Naive thymus-derived CD4-positive, alpha-beta T cell (primary cell): ENCODE data around the gene KSR2. TPM values are rescaled to one million over a fixed set of nuclear protein-coding genes. Genes with fewer than 3 reads are reported as not detected.

Source experiments
- ATAC-seq: fragments of 150-1000 bp; cut with Tn5 transposase; 2 replicates; pipeline ENCODE4 v1.10.0; 2021; ENCODE audit warnings: mild to moderate bottlenecking, moderate library complexity
- CTCF ChIA-PET: fragments of 350-600 bp; sonication (Branson Sonifier 250); formaldehyde crosslinking; loops from one replicate; lab custom pipeline; 2021; ENCODE audit warnings: antibody characterized with exemption; lab: Charles Lee
- POLR2A ChIA-PET: fragments of 350-600 bp; sonication (Branson Sonifier 250); formaldehyde crosslinking; loops from one replicate; lab custom pipeline; 2021; ENCODE audit warnings: antibody characterized with exemption, inconsistent platforms; lab: Charles Lee
- DNase-seq, 9 donors: peaks; one replicate each; pipeline versions ENCODE4 v3.0.0 to v3.0.0-alpha.2; 2020 to 2022; ENCODE audit warnings: mixed read lengths in 1 of 9
- H3K27ac ChIP-seq: one replicate; pipeline ENCODE4 v1.7.0; 2013; ENCODE audit warnings: mild to moderate bottlenecking, low read depth, low read length, moderate library complexity
- H3K27me3 ChIP-seq, 2 donors: one replicate each; pipeline ENCODE4 v1.7.0; 2013; ENCODE audit warnings: low read length in 2 of 2, mild to moderate bottlenecking in 2 of 2, moderate library complexity in 2 of 2; ENCODE audit not compliant: control insufficient read depth in 2 of 2, insufficient read depth in 2 of 2
- H3K36me3 ChIP-seq, 3 experiments: 1 replicate in 2 of 3; 2 replicates in 1 of 3; pipeline ENCODE4 v1.7.0; 2013; ENCODE audit warnings: low read length in 3 of 3, mild to moderate bottlenecking in 3 of 3, moderate library complexity in 1 of 3; ENCODE audit not compliant: insufficient read depth in 3 of 3, control insufficient read depth in 2 of 3
- H3K4me1 ChIP-seq, 2 donors: one replicate each; pipeline ENCODE4 v1.7.0; 2013; ENCODE audit warnings: low read length in 2 of 2, mild to moderate bottlenecking in 2 of 2, moderate library complexity in 1 of 2; ENCODE audit not compliant: control insufficient read depth in 2 of 2, insufficient read depth in 2 of 2
- H3K4me3 ChIP-seq: 2 replicates; pipeline ENCODE4 v1.7.0; 2013; ENCODE audit warnings: mild to moderate bottlenecking, low read length
- H3K9me3 ChIP-seq, 3 experiments: 1 replicate in 2 of 3; 2 replicates in 1 of 3; pipeline ENCODE4 v1.7.0; 2013; ENCODE audit warnings: low read length in 3 of 3; ENCODE audit not compliant: control insufficient read depth in 2 of 3
- H3K27ac Mint-ChIP-seq, 9 donors: one replicate each; pipeline ENCODE4 v1.8.0; 2020 to 2022; ENCODE audit warnings: mixed read lengths in 9 of 9, mild to moderate bottlenecking in 8 of 9, moderate library complexity in 5 of 9, inconsistent platforms in 2 of 9
- H3K27me3 Mint-ChIP-seq, 5 donors: one replicate each; pipeline ENCODE4 v1.8.0; 2021 to 2022; ENCODE audit warnings: mixed read lengths in 5 of 5, mild to moderate bottlenecking in 1 of 5
- H3K36me3 Mint-ChIP-seq, 5 donors: one replicate each; pipeline ENCODE4 v1.8.0; 2020 to 2022; ENCODE audit warnings: mixed read lengths in 5 of 5, mild to moderate bottlenecking in 3 of 5, inconsistent platforms in 1 of 5
- H3K4me1 Mint-ChIP-seq, 7 donors: one replicate each; pipeline ENCODE4 v1.8.0; 2020 to 2022; ENCODE audit warnings: mixed read lengths in 7 of 7, mild to moderate bottlenecking in 3 of 7, inconsistent platforms in 1 of 7
- H3K4me3 Mint-ChIP-seq, 10 donors: one replicate each; pipeline ENCODE4 v1.8.0; 2020 to 2022; ENCODE audit warnings: mild to moderate bottlenecking in 10 of 10, mixed read lengths in 10 of 10, moderate library complexity in 6 of 10, inconsistent platforms in 2 of 10
- H3K9me3 Mint-ChIP-seq, 11 donors: one replicate each; pipeline ENCODE4 v1.8.0; 2020 to 2022; ENCODE audit warnings: mixed read lengths in 11 of 11, mild to moderate bottlenecking in 4 of 11, inconsistent platforms in 1 of 11, moderate library complexity in 1 of 11
- intact Hi-C, 2 donors: fragments of 100-400 bp; cut with micrococcal nuclease; formaldehyde crosslinking; loops; one replicate each; pipeline ENCODE4 v1.15.1; 2023
- polyA plus RNA-seq, 2 donors: library from polyadenylated mRNA; unstranded; fragments of 300-500 nt; fragmentation: Illumina TruSeq; gene quantifications; one replicate each; pipeline ENCODE4 v1.2.3, GENCODE V29; 2021
- total RNA-seq, 6 experiments: library from RNA in 5 of 6; stranded (reverse) in 5 of 6; gene quantifications; 1 replicate in 5 of 6; 2 replicates in 1 of 6; pipeline ENCODE4 v1.2.3 and lab custom pipeline; 2021 to 2026

Gene KSR2
- total and polyA plus RNA-seq, 7 experiments from 2014 or later: 0.03 to 0.07 TPM; not detected in 5

GRCh38 chr12:117820216-117820907, 148.4 kb downstream of the KSR2 start:
- Mint-ChIP-seq H3K4me3 (no peak overlapping the region), H3K27ac (no peak overlapping the region), H3K9me3 (peaks cover 0 to 14% (median 6%) of the 10 kb centered on the region in 11 donors), H3K27me3 (peaks cover 0 to 36% (median 25%) of the 10 kb centered on the region in 5 donors), H3K4me1 (no peaks in the 10 kb centered on the region), H3K36me3 (peaks cover 0 to 7% (median 0%) of the 10 kb centered on the region in 5 donors)
- Histone ChIP-seq H3K9me3 (peaks cover 0 to 7% (median 0%) of the 10 kb centered on the region in 3 experiments), H3K4me3 (no peak overlapping the region), H3K27ac (no peak overlapping the region), H3K27me3 (no peaks in the 10 kb centered on the region), H3K4me1 (no peaks in the 10 kb centered on the region), H3K36me3 (no peaks in the 10 kb centered on the region)
- intact Hi-C loops: no loop called here
- ChIA-PET CTCF (interaction anchor here (0.9 kb wide), 1 partner anchor 55 kb away, joined by 3 read pairs; no protein-coding TSS in a partner anchor), POLR2A (no interaction called here)
- ATAC-seq (no peak), DNase-seq (no peak)

- ChIA-PET CTCF (no interaction called here), POLR2A (no interaction called here)
- intact Hi-C loops: no loop called here
- Mint-ChIP-seq H3K27ac (peak overlapping the region in 1 of 9 donors; percentile 53), H3K4me1 (no peaks in the 10 kb centered on the region), H3K27me3 (peaks cover 0 to 35% (median 25%) of the 10 kb centered on the region in 5 donors), H3K36me3 (peaks cover 0 to 7% (median 0%) of the 10 kb centered on the region in 5 donors), H3K9me3 (peaks cover 0 to 16% (median 5%) of the 10 kb centered on the region in 11 donors), H3K4me3 (no peak overlapping the region)
- peaks cover 0 to 7% (median 0%) of the 10 kb centered on the region in 3 experiments for H3K9me3 ChIP-seq
- no peaks in the 10 kb centered on the region for H3K4me1 ChIP-seq
- no peaks in the 10 kb centered on the region for H3K27me3 ChIP-seq
- H3K27ac ChIP-seq: no peak overlapping the region
- H3K36me3 ChIP-seq: no peaks in the 10 kb centered on the region
- DNase-seq: no peak
- no peak for ATAC-seq
- no peak overlapping the region for H3K4me3 ChIP-seq
Observed at GRCh38 chr12:117819160-117819559, 149.6 kb downstream of the KSR2 start.

GRCh38 chr12:117818400-117818799, 150.4 kb downstream of the KSR2 start:
- H3K9me3 Mint-ChIP-seq: peaks cover 0 to 20% (median 6%) of the 10 kb centered on the region in 11 donors
- DNase-seq: no peak

GRCh38 chr12:117809509-117809908, 159.3 kb downstream of the KSR2 start:
- Histone ChIP-seq H3K9me3 (no peaks in the 10 kb centered on the region), H3K27ac (no peak overlapping the region), H3K4me3 (no peak overlapping the region), H3K27me3 (no peaks in the 10 kb centered on the region), H3K4me1 (no peaks in the 10 kb centered on the region), H3K36me3 (no peaks in the 10 kb centered on the region)
- ChIA-PET POLR2A (no interaction called here), CTCF (no interaction called here)
- H3K4me3 Mint-ChIP-seq: no peak overlapping the region
- H3K27me3 Mint-ChIP-seq: peaks cover 0 to 40% (median 28%) of the 10 kb centered on the region in 5 donors
- intact Hi-C loops: no loop called here
- peaks cover 0 to 9% (median 0%) of the 10 kb centered on the region in 11 donors for H3K9me3 Mint-ChIP-seq
- H3K36me3 Mint-ChIP-seq: no peaks in the 10 kb centered on the region
- H3K27ac Mint-ChIP-seq: no peak overlapping the region
- H3K4me1 Mint-ChIP-seq: no peaks in the 10 kb centered on the region
- DNase-seq: no peak
- no peak for ATAC-seq

More at GRCh38 chr12:117818400-117818799, 150.4 kb downstream of the KSR2 start:
- Mint-ChIP-seq H3K27ac (no peak overlapping the region), H3K4me1 (no peaks in the 10 kb centered on the region), H3K36me3 (peaks cover 0 to 5% (median 0%) of the 10 kb centered on the region in 5 donors), H3K27me3 (peaks cover 0 to 34% (median 23%) of the 10 kb centered on the region in 5 donors), H3K4me3 (no peak overlapping the region)
- peaks cover 0 to 7% (median 0%) of the 10 kb centered on the region in 3 experiments for H3K9me3 ChIP-seq
- CTCF ChIA-PET: no interaction called here
- POLR2A ChIA-PET: no interaction called here
- no peak overlapping the region for H3K4me3 ChIP-seq
- H3K27ac ChIP-seq: no peak overlapping the region
- H3K36me3 ChIP-seq: no peaks in the 10 kb centered on the region
- no peaks in the 10 kb centered on the region for H3K27me3 ChIP-seq
- ATAC-seq: no peak
- intact Hi-C loops: no loop called here
- no peaks in the 10 kb centered on the region for H3K4me1 ChIP-seq

- H3K4me1 Mint-ChIP-seq: no peaks in the 10 kb centered on the region
- H3K36me3 Mint-ChIP-seq: no peaks in the 10 kb centered on the region
- Histone ChIP-seq H3K27me3 (no peaks in the 10 kb centered on the region), H3K9me3 (no peaks in the 10 kb centered on the region), H3K4me3 (no peak overlapping the region), H3K36me3 (no peaks in the 10 kb centered on the region), H3K4me1 (no peaks in the 10 kb centered on the region), H3K27ac (no peak overlapping the region)
- DNase-seq (no peak), ATAC-seq (no peak)
- H3K4me3 Mint-ChIP-seq: no peak overlapping the region
- POLR2A ChIA-PET: no interaction called here
- H3K27me3 Mint-ChIP-seq: peaks cover 0 to 36% (median 28%) of the 10 kb centered on the region in 5 donors
- CTCF ChIA-PET: no interaction called here
- H3K27ac Mint-ChIP-seq: no peak overlapping the region
- peaks cover 0 to 4% (median 0%) of the 10 kb centered on the region in 11 donors for H3K9me3 Mint-ChIP-seq
- intact Hi-C loops: no loop called here
Observed at GRCh38 chr12:117807946-117808345, 160.8 kb downstream of the KSR2 start.

- Histone ChIP-seq H3K27me3 (no peaks in the 10 kb centered on the region), H3K27ac (no peak overlapping the region), H3K36me3 (no peaks in the 10 kb centered on the region), H3K9me3 (no peaks in the 10 kb centered on the region), H3K4me1 (no peaks in the 10 kb centered on the region), H3K4me3 (no peak overlapping the region)
- Mint-ChIP-seq H3K4me3 (no peak overlapping the region), H3K27ac (no peak overlapping the region), H3K4me1 (no peaks in the 10 kb centered on the region), H3K36me3 (no peaks in the 10 kb centered on the region), H3K9me3 (peaks cover 0 to 4% (median 0%) of the 10 kb centered on the region in 11 donors), H3K27me3 (peaks cover 0 to 33% (median 23%) of the 10 kb centered on the region in 5 donors)
- intact Hi-C loops: no loop called here
- no peak for DNase-seq
- ATAC-seq: no peak
- ChIA-PET POLR2A (no interaction called here), CTCF (no interaction called here)
Observed at GRCh38 chr12:117807355-117807754, 161.4 kb downstream of the KSR2 start.

GRCh38 chr12:117805865-117806264, 162.9 kb downstream of the KSR2 start:
- ChIA-PET POLR2A (no interaction called here), CTCF (no interaction called here)
- Mint-ChIP-seq H3K27me3 (peaks cover 0 to 40% (median 28%) of the 10 kb centered on the region in 5 donors), H3K36me3 (no peaks in the 10 kb centered on the region), H3K27ac (no peak overlapping the region), H3K4me1 (no peaks in the 10 kb centered on the region), H3K9me3 (peaks cover 0 to 4% (median 0%) of the 10 kb centered on the region in 11 donors), H3K4me3 (no peak overlapping the region)
- no peaks in the 10 kb centered on the region for H3K9me3 ChIP-seq
- DNase-seq (no peak), ATAC-seq (no peak)
- no peaks in the 10 kb centered on the region for H3K36me3 ChIP-seq
- no peaks in the 10 kb centered on the region for H3K27me3 ChIP-seq
- no peak overlapping the region for H3K27ac ChIP-seq
- H3K4me3 ChIP-seq: no peak overlapping the region
- H3K4me1 ChIP-seq: no peaks in the 10 kb centered on the region
- intact Hi-C loops: no loop called here
